BJ (cell line): ENCODE data around the gene ARL6IP5. TPM values are rescaled to one million over a fixed set of nuclear protein-coding genes. Genes with fewer than 3 reads are reported as not detected.

Experiments
- CTCF ChIA-PET: fragments of 350-600 bp; formaldehyde crosslinking; extraction: SDS; loops from one replicate; lab custom pipeline; 2021; ENCODE audit warnings: antibody characterized with exemption, inconsistent platforms; lab: Yijun Ruan, JAX
- POLR2A ChIA-PET: fragments of 300-600 bp; sonication (Branson Sonifier 250); formaldehyde crosslinking; extraction: SDS; loops from one replicate; lab custom pipeline; 2021; ENCODE audit warnings: antibody characterized with exemption; lab: Charles Lee
- DNase-seq: peaks from one replicate; pipeline ENCODE4 v3.0.0-alpha.2; 2011; ENCODE audit warnings: low read depth
- H3K27me3 ChIP-seq: 2 replicates; pipeline ENCODE4 v1.6.0; 2011; ENCODE audit warnings: low read length; ENCODE audit not compliant: control insufficient read depth, insufficient read depth
- H3K36me3 ChIP-seq: 2 replicates; pipeline ENCODE4 v1.5.1; 2011; ENCODE audit warnings: low read length; ENCODE audit not compliant: control insufficient read depth, insufficient read depth
- H3K4me3 ChIP-seq: 2 replicates; pipeline ENCODE4 v1.5.1; 2011; ENCODE audit warnings: low read depth, mild to moderate bottlenecking, control low read depth, low read length
- CTCF ChIP-seq: IDR thresholded peaks from 2 replicates; pipeline ENCODE4 v1.5.1; 2011; ENCODE audit warnings: low read depth, mild to moderate bottlenecking, control low read depth, inconsistent platforms, low read length, moderate library complexity; ENCODE audit not compliant: insufficient read depth
- polyA plus RNA-seq: library from polyadenylated mRNA; depleted of rRNA; stranded (reverse); fragments of >200 nt; gene quantifications from 2 replicates; pipeline ENCODE4 v1.2.3, GENCODE V29; 2011

Gene ARL6IP5
- polyA plus RNA-seq, 1 experiment: 129 TPM

DNA sequence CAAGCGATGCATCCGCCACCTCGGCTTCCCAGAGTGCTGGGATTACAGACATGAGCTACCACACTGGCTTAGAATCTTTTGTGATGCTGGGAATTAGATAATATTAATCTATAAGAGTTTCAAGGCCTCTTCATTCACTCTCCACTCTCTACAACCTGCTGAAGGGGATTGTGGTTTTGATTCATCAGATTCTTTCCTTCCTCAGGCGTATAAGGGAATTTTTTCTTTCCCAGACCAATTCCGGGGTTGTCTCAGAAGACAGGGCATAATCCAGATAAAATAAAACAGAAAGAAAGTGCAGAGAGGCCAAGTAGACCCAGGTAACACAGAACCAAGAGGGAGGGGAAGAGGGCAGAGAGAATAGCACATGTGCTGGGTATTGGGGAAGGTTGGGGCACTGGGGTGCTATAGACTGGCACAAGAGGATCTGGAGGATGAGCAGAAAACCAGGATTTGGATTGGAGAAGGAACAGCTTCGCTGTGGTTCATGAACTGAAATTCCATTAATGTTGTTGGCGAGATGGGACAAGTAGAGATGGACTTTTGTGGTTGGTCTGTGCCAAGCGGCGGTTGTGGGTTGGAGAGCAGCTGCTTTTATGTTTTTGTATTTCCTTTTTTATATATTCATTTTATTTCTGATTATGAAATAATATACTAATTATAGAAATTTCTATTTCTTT, 12.8 kb downstream of the ARL6IP5 start:
- H3K4me3 ChIP-seq: no peak overlapping the region
- DNase-seq: no peak
- TF ChIP-seq CTCF: no peak
- ChIA-PET CTCF (interaction anchor here (2.6 kb wide), 1 partner anchor 23 kb away, joined by 10 read pairs; no protein-coding TSS in a partner anchor), POLR2A (no interaction called here)
- peaks cover 8% of the 10 kb centered on the region; the same call in 1 of the 2 replicates for H3K36me3 ChIP-seq
- no peaks in the 10 kb centered on the region for H3K27me3 ChIP-seq

- TF ChIP-seq CTCF: no peak
- ChIA-PET CTCF (interaction anchor here (1.1 to 2.6 kb wide), 2 partner anchors 21 to 83 kb away, joined by 3 to 10 read pairs; no protein-coding TSS in a partner anchor), POLR2A (no interaction called here)
Measured at GRCh38 chr3:69099576-69099975, 14.8 kb downstream of the ARL6IP5 start.

GRCh38 chr3:69102384-69102783, 17.6 kb downstream of the ARL6IP5 start:
- DNase-seq: no peak
- CTCF ChIA-PET: interaction anchor here (1.1 kb wide), 1 partner anchor 19 kb away, joined by 3 read pairs; no protein-coding TSS in a partner anchor
- Histone ChIP-seq H3K4me3 (no peak overlapping the region), H3K36me3 (peaks cover 5% of the 10 kb centered on the region; the same call in 1 of the 2 replicates), H3K27me3 (no peaks in the 10 kb centered on the region)
- POLR2A ChIA-PET: no interaction called here
- TF ChIP-seq CTCF: no peak

More at GRCh38 chr3:69099576-69099975, 14.8 kb downstream of the ARL6IP5 start:
- DNase-seq: no peak
- Histone ChIP-seq H3K27me3 (no peaks in the 10 kb centered on the region), H3K36me3 (peaks cover 5% of the 10 kb centered on the region; the same call in 1 of the 2 replicates), H3K4me3 (no peak overlapping the region)

DNA sequence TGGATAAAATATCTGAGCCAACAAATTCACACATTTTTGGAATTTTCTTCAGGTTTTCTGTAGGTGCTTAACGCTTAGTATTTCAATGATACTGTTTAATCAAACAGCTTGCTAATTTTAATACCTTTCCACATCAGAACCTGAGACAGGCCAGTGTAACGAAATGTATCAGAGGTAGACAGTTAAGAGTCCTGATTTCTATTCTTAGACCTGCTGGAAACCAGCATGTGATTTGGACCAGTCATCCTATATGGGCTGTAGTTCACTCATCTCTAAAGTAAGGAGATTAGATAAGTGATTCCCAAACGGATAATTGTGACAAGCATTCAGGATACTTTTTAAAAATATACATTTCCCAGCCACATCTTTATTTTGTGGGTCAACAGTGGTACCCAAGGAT, 18.4 kb downstream of the ARL6IP5 start:
- H3K4me3 ChIP-seq: no peak overlapping the region
- DNase-seq: no peak
- peaks cover 3% of the 10 kb centered on the region; the same call in 1 of the 2 replicates for H3K36me3 ChIP-seq
- H3K27me3 ChIP-seq: no peaks in the 10 kb centered on the region
- CTCF ChIA-PET: no interaction called here
- TF ChIP-seq CTCF: no peak
- POLR2A ChIA-PET: no interaction called here

- no peak for TF ChIP-seq CTCF
- ChIA-PET POLR2A (no interaction called here), CTCF (interaction anchor here (0.6 to 8.0 kb wide), 4 partner anchors 9 to 715 kb away, joined by 3 to 75 read pairs (median 4); partner anchors contain the start of gene LMOD3)
- peaks cover 3% of the 10 kb centered on the region; the same call in 1 of the 2 replicates for H3K36me3 ChIP-seq
- no peak for DNase-seq
- no peaks in the 10 kb centered on the region for H3K27me3 ChIP-seq
- no peak overlapping the region for H3K4me3 ChIP-seq
Measured at GRCh38 chr3:69104586-69104985, 19.8 kb downstream of the ARL6IP5 start.
